NCI-H748 (cell line): ENCODE measurements around the gene RPL6.
A peak's percentile ranks its signal among the peaks of the same experiment; 100 is the strongest.
"Not testable (repeated sequence)": the region's sequence is repeated elsewhere in the genome, so short reads cannot be mapped to it uniquely, and the experiment has no call there.

Experiments used
- DNase-seq: peaks from one replicate; lab custom pipeline; 2025; ENCODE audit not compliant: unreplicated experiment; lab: John Stamatoyannopoulos, UW

RPL6 gene

DNA sequence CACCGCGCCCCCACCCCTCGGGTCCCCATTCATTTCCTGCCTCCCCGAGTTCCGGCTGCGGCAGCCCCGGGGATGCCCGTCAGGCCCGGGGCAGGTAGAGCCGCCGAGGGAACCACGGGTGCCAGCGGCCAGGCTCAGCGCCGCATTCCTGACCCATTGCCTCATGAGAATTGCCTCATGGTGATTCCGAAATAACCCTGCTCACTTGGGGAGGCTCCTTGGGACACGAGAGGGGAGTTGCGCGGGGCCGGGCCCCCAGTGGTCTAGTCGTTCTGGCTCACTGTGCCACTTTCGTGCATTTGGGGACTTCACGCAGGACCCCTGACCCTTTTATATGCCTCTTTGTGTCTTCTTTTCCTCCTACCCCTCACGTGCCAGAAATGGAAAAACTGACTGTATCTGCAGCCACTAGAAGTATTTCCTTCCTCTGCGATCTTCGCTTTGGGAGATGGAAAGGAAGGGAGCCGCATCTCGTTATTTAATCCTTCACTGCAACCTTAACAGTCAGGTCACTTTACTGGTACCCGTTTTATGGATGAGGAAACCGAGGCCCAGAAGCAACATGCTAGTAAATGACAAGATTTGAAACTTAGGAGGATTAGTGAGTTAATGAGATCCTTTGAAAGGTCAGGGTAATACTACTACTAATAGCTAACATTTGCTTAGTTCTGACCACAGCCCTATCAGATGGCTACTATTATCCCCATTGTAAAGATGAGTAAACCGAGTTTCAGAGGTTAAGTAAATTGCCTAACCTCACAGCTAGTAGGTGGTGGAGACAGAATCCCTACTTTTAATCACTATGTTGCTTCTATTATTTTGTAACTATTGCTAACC is 10.1 kb upstream of the RPL6 start:
- DNase-seq: peak; percentile 51

DNA sequence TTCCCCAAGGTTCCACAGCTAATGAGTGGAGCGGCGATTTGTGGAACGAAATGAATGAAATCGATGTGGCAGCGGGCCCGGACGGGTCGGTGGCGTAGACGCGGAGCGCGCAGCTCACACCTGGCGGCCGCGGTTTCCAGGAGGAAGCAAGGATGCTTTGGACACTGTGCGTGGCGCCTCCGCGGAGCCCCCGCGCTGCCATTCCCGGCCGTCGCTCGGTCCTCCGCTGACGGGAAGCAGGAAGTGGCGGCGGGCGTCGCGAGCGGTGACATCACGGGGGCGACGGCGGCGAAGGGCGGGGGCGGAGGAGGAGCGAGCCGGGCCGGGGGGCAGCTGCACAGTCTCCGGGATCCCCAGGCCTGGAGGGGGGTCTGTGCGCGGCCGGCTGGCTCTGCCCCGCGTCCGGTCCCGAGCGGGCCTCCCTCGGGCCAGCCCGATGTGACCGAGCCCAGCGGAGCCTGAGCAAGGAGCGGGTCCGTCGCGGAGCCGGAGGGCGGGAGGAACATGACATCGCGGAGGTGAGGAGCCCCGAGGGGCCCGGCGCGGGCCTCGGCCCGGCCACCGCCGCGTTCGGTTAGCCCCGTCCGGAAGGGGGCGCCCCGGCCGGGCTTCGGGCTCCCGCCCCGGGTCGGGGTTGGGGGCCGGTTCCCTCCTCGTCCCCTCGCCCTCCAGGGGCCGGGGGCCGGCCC is 9.3 kb upstream of the RPL6 start, which contains the start of gene PTPN11:
PTPN11 (plus strand) TSS at position 340 of the 689 bp plus-strand sequence; CDS start at position 505, 165 bp downstream.
- peak; percentile 88 for DNase-seq

DNA sequence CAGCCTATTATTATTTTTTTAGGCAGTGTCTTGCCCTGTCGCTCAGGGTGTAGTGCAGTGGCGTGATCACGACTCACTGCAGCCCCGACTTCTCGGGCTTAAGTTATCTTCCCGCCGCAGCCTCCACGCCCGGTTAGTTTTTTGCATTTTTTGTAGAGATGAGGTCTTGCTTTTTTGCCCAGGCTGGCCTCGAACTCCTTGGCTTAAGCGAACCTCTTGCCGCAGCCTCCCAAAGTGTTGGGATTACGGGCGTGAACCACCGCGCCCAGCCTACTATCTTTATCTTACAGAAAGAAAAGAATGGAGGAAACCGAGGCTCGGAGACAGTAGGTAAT is 8.8 kb upstream of the RPL6 start:
- DNase-seq: no peak

DNA sequence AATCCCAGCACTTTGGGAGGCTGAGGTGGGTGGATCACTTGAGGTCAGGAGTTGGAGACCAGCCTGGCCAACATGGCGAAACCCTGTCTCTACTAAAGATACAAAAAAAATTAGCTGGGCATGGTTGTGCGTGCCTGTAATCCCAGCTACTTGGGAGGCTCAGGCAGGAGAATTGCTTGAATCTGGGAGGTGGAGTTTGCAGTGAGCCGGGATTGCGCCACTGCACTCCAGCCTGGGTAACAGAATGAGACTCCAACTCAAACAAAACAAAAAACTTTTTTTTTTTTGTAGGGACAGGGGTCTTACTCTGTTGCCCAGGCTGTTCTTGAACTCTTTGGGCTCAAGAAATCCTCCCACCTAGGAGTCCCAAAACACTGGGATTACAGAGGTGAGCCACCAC is 6.1 kb upstream of the RPL6 start:
- DNase-seq: not testable (repeated sequence)

DNA sequence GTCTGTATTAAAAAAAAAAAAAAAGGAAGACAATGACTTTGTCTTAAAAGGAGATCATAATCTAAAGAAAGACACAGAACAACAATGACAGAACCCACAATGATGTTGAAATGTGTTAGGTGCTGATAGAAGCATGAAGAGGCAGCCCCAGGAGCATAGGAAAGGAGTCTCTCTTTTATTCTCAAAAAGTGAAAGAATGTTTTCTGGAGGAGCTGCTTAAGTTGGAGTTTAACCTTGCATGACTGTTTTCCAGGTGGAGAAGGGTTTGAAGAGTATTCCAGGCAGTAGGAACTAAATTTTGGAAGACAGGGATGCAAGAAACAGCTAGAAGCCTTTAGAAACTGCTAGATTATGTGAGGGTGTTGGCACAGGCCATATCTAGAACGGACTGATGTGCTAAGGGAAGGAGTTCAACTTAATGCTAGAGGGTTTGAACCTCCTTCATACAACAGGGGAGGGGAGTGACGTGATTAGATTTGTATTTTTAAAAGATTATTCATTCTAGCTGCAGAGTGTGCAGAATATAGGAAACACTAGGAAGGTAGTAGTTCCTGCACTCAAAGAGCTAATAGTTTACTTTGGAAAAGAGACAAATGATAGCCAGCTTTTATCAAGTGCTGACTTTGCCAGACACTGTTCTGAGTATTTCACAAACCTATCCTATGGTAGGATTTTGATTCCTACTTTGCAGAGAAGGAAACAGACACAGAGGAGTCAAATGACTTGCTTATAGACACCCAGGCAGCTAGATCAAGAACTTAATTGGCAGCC is 4.6 kb upstream of the RPL6 start:
- DNase-seq: no peak

DNA sequence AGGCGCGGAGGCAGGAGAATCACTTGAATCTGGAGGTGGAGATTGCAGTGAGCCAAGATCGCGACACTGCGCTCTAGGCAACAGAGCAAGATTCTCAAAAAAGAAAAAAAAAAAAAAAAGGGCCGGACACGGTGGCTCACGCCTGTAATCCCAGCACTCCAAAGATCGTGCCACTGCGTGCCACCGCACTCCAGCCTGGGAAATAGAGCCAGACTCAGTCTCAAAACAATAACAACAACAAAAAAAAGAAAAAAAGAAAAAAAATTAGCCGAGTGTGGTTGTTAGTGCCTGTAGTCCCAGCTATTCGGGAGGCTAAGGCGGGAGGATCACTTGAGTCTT is 470 bp upstream of the RPL6 start:
- no peak for DNase-seq

DNA sequence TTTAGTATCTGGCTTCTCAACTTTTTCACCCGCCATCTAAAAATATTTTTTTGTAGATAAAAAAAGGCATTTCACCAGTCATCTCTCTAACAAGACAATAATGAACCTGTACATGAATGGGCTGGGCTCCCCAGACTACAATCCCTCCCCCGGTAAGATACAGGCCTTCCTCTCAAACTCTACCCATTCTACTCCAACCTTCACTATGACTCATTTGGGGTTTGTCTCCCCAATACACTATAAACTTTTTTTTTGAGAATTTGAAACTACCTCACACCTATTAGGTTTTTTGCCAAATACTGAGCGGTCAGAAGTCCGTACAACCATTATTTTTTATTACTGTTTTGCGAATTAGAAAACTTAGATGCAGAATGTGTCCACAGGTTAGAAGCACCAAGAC is 784 bp downstream of the RPL6 start:
- DNase-seq: no peak

- DNase-seq: not testable (repeated sequence)
Observed at GRCh38 chr12:112407683-112408082, 1.7 kb downstream of the RPL6 start.

GRCh38 chr12:112406519-112407488 is 2.6 kb downstream of the RPL6 start:
- DNase-seq: no peak

DNA sequence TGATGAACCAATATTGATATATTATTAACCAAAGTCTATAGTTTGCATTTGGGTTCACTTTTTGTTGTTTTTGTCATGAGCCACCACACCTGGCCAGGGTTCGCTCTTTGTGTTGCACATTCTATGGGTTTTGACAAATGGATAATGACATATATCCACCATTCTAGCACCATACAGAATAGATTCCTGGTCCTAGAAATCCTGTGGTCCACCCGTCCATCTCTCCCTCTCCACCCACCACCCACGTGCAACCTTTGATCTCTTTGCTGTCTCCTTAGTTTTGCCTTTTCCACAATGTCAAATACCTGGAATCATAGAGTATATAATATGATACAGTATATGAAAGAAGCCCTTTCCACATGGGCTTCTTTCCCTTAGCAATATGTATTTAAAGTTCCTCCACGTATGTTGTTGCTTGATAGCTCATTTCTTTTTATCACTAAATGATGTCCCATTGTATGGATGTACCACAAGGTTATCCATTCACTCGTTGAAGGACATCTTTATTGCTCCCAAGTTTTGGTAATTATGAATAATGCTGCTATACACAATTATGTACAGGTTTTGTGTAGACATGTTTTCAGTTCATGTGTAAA is 7.4 kb downstream of the RPL6 start:
- no peak for DNase-seq

- no peak for DNase-seq
Observed at GRCh38 chr12:112401054-112401453, 8.4 kb downstream of the RPL6 start.

GRCh38 chr12:112393328-112393727 is 16.1 kb downstream of the RPL6 start:
- peak; percentile 5 for DNase-seq

DNA sequence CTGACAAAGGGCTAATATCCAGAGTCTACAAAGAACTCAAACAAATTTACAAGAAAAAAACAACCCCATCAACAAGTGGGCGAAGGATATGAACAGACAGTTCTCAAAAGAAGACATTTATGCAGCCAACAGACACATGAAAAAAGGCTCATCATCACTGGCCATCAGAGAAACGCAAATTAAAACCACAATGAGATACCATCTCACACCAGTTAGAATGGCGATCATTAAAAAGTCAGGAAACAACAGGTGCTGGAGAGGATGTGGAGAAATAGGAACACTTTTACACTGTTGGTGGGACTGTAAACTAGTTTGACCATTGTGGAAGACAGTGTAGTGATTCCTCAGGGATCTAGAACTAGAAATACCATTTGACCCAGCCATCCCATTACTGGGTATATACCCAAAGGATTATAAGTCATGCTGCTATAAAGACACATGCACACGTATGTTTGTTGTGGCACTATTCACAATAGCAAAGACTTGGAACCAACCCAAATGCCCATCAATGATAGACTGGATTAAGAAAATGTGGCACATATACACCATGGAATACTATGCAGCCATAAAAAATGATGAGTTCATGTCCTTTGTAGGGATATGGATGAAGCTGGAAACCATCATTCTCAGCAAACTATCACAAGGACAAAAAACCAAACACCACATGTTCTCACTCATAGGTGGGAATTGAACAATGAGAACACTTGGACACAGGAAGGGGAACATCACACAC is 19.3 kb downstream of the RPL6 start:
- DNase-seq: not testable (repeated sequence)

GRCh38 chr12:112389228-112389627 is 20.2 kb downstream of the RPL6 start:
- DNase-seq: no peak

GRCh38 chr12:112386726-112387125 is 22.7 kb downstream of the RPL6 start:
- no peak for DNase-seq

DNA sequence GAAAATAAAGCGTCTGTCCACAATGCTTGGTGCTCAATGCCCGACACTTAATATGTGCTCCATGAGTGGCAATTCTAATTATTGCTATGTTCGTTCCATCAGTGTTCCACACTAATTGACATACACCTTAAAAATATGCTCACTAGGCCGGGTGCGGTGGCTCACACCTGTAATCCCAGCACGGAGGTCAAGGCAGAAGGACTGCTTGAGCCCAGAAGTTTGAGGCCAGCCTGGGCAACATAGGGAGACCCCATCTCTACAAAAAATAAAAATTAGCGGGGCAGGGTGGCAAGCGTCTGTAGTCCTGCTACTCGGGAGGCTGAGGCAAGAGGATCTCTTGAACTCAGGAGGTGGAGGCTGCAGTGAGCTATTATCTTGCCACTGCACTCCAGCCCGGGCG is 26.5 kb downstream of the RPL6 start:
- DNase-seq: no peak

GRCh38 chr12:112381883-112382796 is 27.3 kb downstream of the RPL6 start, which contains the start of gene HECTD4:
HECTD4 (minus strand) TSS chr12:112382431; CDS start chr12:112382128, 303 bp downstream.
- DNase-seq: peak; percentile 93

GRCh38 chr12:112381406-112381882 is 28.0 kb downstream of the RPL6 start:
- DNase-seq: peak; percentile 66
